ENCODE data around the gene TPPP3. TPM values are rescaled to one million over a fixed set of nuclear protein-coding genes. Genes with fewer than 3 reads are reported as not detected.

The TPPP3 gene
- total RNA-seq, 1 experiment from 2014 or later = not detected

GRCh38 chr16:67430977-67431774 is 37.9 kb upstream of the TPPP3 start, which contains the start of gene HSD11B2:
TSS of gene HSD11B2 (plus strand) at chr16:67431121. CDS start at chr16:67431249, 128 bp downstream.
- no peak within 1 kb of the TSS for H3K27ac ChIP-seq
- peaks cover 31% of the 10 kb centered on the region for H3K27me3 ChIP-seq (replicated peaks)
- H3K9me3 ChIP-seq (replicated peaks) = no peaks in the 10 kb centered on the region; the same call in 1 of the 2 replicates
- H3K36me3 ChIP-seq = no peaks in the 10 kb centered on the region
- peaks cover 18% of the 10 kb centered on the region for H3K4me1 ChIP-seq (replicated peaks)
- DNase-seq (ENCODE audit: low read depth in 1 of 2, low spot score in 2 of 2) = no peak
- H3K4me3 ChIP-seq = peak within 1 kb of the TSS; percentile 32

- no peak overlapping the region for H3K27ac ChIP-seq
- no peaks in the 10 kb centered on the region for H3K36me3 ChIP-seq
- peaks cover 18% of the 10 kb centered on the region for H3K4me1 ChIP-seq (replicated peaks)
- 0 out of 2 replicates have a peak overlapping the region, but pooled peaks have one; percentile 13 for H3K4me3 ChIP-seq
- peaks cover 31% of the 10 kb centered on the region for H3K27me3 ChIP-seq (replicated peaks)
- no peaks in the 10 kb centered on the region; the same call in 1 of the 2 replicates for H3K9me3 ChIP-seq (replicated peaks)
- DNase-seq (ENCODE audit: low read depth in 1 of 2, low spot score in 2 of 2) = no peak
Measured at GRCh38 chr16:67430504-67430976, 37.2 kb upstream of the TPPP3 start.

DNA sequence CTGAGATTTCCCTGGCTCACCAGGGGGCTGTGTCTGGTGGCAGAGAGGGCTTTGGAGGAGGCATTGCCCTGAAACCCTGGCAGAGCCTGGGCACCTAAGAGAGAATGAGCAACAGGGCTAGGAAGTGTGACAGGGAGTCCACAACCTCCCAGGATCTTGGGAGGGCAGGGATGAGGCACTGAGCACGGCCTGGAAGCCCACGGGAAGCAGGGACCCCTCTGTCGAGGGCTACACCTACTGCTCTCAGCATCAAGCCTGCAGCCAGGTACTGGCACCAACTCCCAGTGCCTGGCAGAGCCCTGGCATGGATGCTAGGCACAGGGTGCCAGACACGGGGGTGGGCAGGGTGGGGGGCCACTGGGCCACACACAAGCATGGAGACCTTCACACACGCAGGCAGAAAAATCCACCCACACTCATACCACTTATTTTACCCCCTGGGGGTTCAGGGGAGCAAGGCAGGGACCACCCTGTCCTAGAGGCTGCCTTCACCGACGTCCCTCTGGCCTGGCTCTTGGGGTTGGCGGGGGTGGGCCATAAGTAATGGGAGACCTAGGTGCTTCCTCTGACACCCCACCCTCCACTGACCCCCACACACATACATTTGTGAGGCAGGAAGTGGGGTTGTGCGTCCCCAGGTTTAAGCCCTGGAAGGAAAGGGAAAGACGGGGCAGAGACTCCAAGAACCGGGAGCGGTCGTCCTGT is 36.7 kb upstream of the TPPP3 start:
- no peak overlapping the region for H3K27ac ChIP-seq
- H3K9me3 ChIP-seq (replicated peaks) = no peaks in the 10 kb centered on the region; the same call in 1 of the 2 replicates
- H3K36me3 ChIP-seq = no peaks in the 10 kb centered on the region
- H3K4me3 ChIP-seq = no peak overlapping the region
- no peak for DNase-seq (ENCODE audit: low read depth in 1 of 2, low spot score in 2 of 2)
- H3K27me3 ChIP-seq (replicated peaks) = peaks cover 31% of the 10 kb centered on the region
- H3K4me1 ChIP-seq (replicated peaks) = peaks cover 23% of the 10 kb centered on the region

GRCh38 chr16:67429053-67429798 is 35.9 kb upstream of the TPPP3 start:
- Histone ChIP-seq H3K27ac (no peak overlapping the region), H3K27me3 (replicated peaks) (peaks cover 31% of the 10 kb centered on the region), H3K4me3 (no peak overlapping the region), H3K4me1 (replicated peaks) (peaks cover 29% of the 10 kb centered on the region), H3K36me3 (no peaks in the 10 kb centered on the region), H3K9me3 (replicated peaks) (no peaks in the 10 kb centered on the region; the same call in 1 of the 2 replicates)
- DNase-seq (ENCODE audit: low read depth in 1 of 2, low spot score in 2 of 2) = no peak

GRCh38 chr16:67428146-67428731 is 34.9 kb upstream of the TPPP3 start:
- no peak overlapping the region for H3K4me3 ChIP-seq
- peak; percentile 55 to 79 for DNase-seq (ENCODE audit: low read depth in 1 of 2, low spot score in 2 of 2)
- no peaks in the 10 kb centered on the region for H3K36me3 ChIP-seq
- H3K4me1 ChIP-seq (replicated peaks) = peaks cover 29% of the 10 kb centered on the region
- peaks cover 31% of the 10 kb centered on the region for H3K27me3 ChIP-seq (replicated peaks)
- no peaks in the 10 kb centered on the region; the same call in 1 of the 2 replicates for H3K9me3 ChIP-seq (replicated peaks)
- H3K27ac ChIP-seq = no peak overlapping the region

- no peaks in the 10 kb centered on the region for H3K36me3 ChIP-seq
- peaks cover 29% of the 10 kb centered on the region for H3K4me1 ChIP-seq (replicated peaks)
- peaks cover 31% of the 10 kb centered on the region for H3K27me3 ChIP-seq (replicated peaks)
- no peak for DNase-seq (ENCODE audit: low read depth in 1 of 2, low spot score in 2 of 2)
- H3K4me3 ChIP-seq = no peak overlapping the region
- no peaks in the 10 kb centered on the region; the same call in 1 of the 2 replicates for H3K9me3 ChIP-seq (replicated peaks)
- H3K27ac ChIP-seq = no peak overlapping the region
Measured at GRCh38 chr16:67426950-67427349, 33.7 kb upstream of the TPPP3 start.

GRCh38 chr16:67426022-67426421 is 32.7 kb upstream of the TPPP3 start:
- Histone ChIP-seq H3K9me3 (replicated peaks) (no peaks in the 10 kb centered on the region), H3K4me3 (no peak overlapping the region), H3K4me1 (replicated peaks) (peaks cover 21% of the 10 kb centered on the region), H3K36me3 (no peaks in the 10 kb centered on the region), H3K27ac (no peak overlapping the region), H3K27me3 (replicated peaks) (peaks cover 26% of the 10 kb centered on the region)
- no peak for DNase-seq (ENCODE audit: low read depth in 1 of 2, low spot score in 2 of 2)

- no peak overlapping the region for H3K4me3 ChIP-seq
- peaks cover 20% of the 10 kb centered on the region for H3K4me1 ChIP-seq (replicated peaks)
- H3K27ac ChIP-seq = no peak overlapping the region
- no peaks in the 10 kb centered on the region for H3K9me3 ChIP-seq (replicated peaks)
- peaks cover 25% of the 10 kb centered on the region for H3K27me3 ChIP-seq (replicated peaks)
- H3K36me3 ChIP-seq = no peaks in the 10 kb centered on the region
- no peak for DNase-seq (ENCODE audit: low read depth in 1 of 2, low spot score in 2 of 2)
Measured at GRCh38 chr16:67425580-67425979, 32.3 kb upstream of the TPPP3 start.

DNA sequence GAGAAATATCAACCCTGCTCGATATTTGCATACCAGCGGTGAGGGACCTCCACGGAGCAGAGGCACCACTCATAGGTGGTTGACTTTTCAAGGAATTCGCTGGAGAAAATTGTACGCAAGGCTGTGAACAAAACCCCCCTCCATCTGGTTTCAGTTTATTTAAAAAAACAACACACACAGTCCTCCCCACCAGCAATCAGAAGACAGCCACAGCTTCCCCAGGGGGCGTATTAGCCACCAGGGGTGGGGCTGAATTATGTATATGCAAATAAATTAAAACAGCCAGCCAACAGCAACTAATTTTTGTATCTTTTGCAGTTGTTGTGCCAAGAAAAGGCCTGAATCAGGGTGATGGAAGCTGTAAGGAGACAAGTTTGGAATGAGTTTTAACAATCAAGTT is 31.8 kb upstream of the TPPP3 start:
- Histone ChIP-seq H3K27ac (no peak overlapping the region), H3K27me3 (replicated peaks) (peaks cover 20% of the 10 kb centered on the region), H3K4me1 (replicated peaks) (peaks cover 16% of the 10 kb centered on the region), H3K4me3 (no peak overlapping the region), H3K36me3 (no peaks in the 10 kb centered on the region), H3K9me3 (replicated peaks) (no peaks in the 10 kb centered on the region)
- DNase-seq (ENCODE audit: low read depth in 1 of 2, low spot score in 2 of 2) = peak in 1 of 2 experiments; percentile 63

DNA sequence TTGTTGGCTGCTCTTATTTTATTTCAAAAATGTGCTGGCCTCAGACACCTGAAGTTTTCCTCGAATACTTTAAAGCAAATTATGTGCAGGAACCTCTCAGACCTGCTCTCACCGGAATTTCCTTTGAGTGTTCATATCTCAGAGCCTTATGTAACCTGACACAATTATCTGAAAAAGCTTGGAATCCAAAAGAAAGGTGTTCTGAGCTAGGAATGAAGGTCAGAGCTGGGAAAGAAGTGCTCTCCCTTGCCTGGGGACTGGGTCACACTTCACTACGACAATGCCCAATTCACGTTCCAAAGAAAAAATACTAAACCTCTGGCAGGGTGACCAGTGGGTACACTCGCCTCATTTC is 30.9 kb upstream of the TPPP3 start:
- H3K27ac ChIP-seq = no peak overlapping the region
- H3K36me3 ChIP-seq = no peaks in the 10 kb centered on the region
- no peaks in the 10 kb centered on the region for H3K9me3 ChIP-seq (replicated peaks)
- H3K4me1 ChIP-seq (replicated peaks) = peaks cover 16% of the 10 kb centered on the region
- DNase-seq (ENCODE audit: low read depth in 1 of 2, low spot score in 2 of 2) = no peak
- no peak overlapping the region for H3K4me3 ChIP-seq
- H3K27me3 ChIP-seq (replicated peaks) = peaks cover 11% of the 10 kb centered on the region

GRCh38 chr16:67423611-67424260 is 30.4 kb upstream of the TPPP3 start:
- Histone ChIP-seq H3K4me1 (replicated peaks) (peaks cover 16% of the 10 kb centered on the region), H3K36me3 (no peaks in the 10 kb centered on the region), H3K27ac (no peak overlapping the region), H3K27me3 (replicated peaks) (peaks cover 6% of the 10 kb centered on the region), H3K9me3 (replicated peaks) (no peaks in the 10 kb centered on the region), H3K4me3 (no peak overlapping the region)
- DNase-seq (ENCODE audit: low read depth in 1 of 2, low spot score in 2 of 2) = no peak

DNA sequence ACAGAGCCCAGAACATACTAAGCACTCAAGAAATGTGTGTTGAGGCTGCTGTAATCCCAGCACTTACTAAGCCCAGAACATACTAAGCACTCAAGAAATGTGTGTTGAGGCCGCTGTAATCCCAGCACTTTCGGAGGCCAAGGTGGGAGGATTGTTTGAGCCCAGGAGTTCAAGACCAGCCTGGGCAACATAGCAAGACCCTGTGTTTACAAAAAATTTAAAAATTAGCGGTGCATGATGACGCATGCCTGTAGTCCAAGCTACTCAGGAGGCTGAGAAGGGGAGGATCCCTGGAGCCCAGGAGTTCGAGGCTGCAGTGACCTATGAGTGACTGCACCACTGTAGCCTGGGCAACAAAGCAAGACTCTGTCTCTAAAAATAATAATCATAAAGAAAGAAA is 29.7 kb upstream of the TPPP3 start:
- Histone ChIP-seq H3K9me3 (replicated peaks) (no peaks in the 10 kb centered on the region), H3K4me3 (no peak overlapping the region), H3K27ac (no peak overlapping the region), H3K36me3 (no peaks in the 10 kb centered on the region), H3K27me3 (replicated peaks) (no peaks in the 10 kb centered on the region; the same call in 1 of the 2 replicates), H3K4me1 (replicated peaks) (peaks cover 11% of the 10 kb centered on the region)
- DNase-seq (ENCODE audit: low read depth in 1 of 2, low spot score in 2 of 2) = no peak

DNA sequence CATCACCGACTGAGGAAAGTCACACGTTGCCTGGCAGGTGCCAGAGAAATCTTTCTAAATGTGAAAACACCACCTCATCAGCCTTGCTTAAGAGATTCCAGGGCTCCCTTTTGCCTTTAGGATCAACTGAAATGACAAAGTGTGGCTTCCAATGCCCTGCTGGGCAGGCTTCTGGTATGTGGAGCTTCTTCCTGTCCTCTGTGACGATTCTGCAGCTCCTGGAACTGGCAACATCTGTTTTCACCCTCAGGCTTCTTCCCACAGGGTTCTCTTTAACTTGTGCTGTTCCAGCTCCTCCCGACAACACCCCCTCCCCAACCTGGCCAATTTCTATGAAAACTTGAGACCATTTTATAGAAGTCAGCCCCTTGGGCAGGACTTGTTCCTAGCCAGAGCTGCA is 27.7 kb upstream of the TPPP3 start:
- Histone ChIP-seq H3K36me3 (peaks cover 2% of the 10 kb centered on the region; the same call in 1 of the 2 replicates), H3K4me3 (no peak overlapping the region), H3K9me3 (replicated peaks) (no peaks in the 10 kb centered on the region), H3K4me1 (replicated peaks) (peaks cover 16% of the 10 kb centered on the region), H3K27ac (no peak overlapping the region), H3K27me3 (replicated peaks) (no peaks in the 10 kb centered on the region)
- DNase-seq (ENCODE audit: low read depth in 1 of 2, low spot score in 2 of 2) = no peak
